Testis (tissue), 2 donors: ENCODE measurements around the gene GAGE12F.
"Not testable (repeated sequence)": the region's sequence is repeated elsewhere in the genome, so short reads cannot be mapped to it uniquely, and the experiment has no call there.

Experiments
- POLR2A ChIP-seq: fragments of 450-650 bp; IDR thresholded peaks from one replicate; pipeline ENCODE4 v1.6.1; 2017; ENCODE audit warnings: antibody characterized with exemption, mild to moderate bottlenecking, moderate library complexity
- TF ChIP-seq, protein P1 (sequence below), 3 experiments: fragments of 450-650 bp in 2 of 3; fragments of 200-600 bp in 1 of 3; sonication (generic) in 1 of 3; IDR thresholded peaks; one replicate each; pipeline ENCODE4 v1.5.1; 2016 to 2019; ENCODE audit warnings: antibody characterized with exemption in 3 of 3, mild to moderate bottlenecking in 2 of 3, moderate library complexity in 1 of 3

DNA sequence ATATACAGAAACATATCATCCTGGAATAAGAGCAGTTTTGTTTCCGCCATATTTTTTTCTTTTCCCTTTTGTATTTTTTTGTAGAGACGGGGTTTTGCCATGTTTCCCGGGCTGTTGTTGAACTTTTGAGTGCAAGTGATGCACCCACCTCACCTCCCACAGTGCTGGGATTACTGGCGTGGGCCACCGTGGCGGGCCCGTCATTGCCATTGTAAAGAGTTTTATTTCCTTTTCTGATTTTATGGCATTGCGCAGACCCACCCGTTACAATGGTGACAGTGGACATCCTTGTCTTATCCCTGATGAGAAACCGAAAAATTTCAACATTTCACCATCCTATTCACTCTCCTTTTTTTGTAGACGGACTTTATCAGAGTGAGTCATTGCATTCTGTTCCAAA, 8.1 kb downstream of the GAGE12F start:
- TF ChIP-seq, protein P1, sequence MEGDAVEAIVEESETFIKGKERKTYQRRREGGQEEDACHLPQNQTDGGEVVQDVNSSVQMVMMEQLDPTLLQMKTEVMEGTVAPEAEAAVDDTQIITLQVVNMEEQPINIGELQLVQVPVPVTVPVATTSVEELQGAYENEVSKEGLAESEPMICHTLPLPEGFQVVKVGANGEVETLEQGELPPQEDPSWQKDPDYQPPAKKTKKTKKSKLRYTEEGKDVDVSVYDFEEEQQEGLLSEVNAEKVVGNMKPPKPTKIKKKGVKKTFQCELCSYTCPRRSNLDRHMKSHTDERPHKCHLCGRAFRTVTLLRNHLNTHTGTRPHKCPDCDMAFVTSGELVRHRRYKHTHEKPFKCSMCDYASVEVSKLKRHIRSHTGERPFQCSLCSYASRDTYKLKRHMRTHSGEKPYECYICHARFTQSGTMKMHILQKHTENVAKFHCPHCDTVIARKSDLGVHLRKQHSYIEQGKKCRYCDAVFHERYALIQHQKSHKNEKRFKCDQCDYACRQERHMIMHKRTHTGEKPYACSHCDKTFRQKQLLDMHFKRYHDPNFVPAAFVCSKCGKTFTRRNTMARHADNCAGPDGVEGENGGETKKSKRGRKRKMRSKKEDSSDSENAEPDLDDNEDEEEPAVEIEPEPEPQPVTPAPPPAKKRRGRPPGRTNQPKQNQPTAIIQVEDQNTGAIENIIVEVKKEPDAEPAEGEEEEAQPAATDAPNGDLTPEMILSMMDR (IDR thresholded peaks at IDR 0.05) = not testable (repeated sequence)
- not testable (repeated sequence) for TF ChIP-seq POLR2A
